Tibial nerve (tissue), 4 donors: ENCODE measurements around the gene USP24.

Source experiments
- EP300 ChIP-seq, 2 donors: sonication (generic); formaldehyde crosslinking; IDR thresholded peaks; one replicate each; pipeline ENCODE4 v1.6.1; 2017; ENCODE audit warnings: antibody characterized with exemption in 2 of 2, mild to moderate bottlenecking in 1 of 2
- POLR2A ChIP-seq, 2 donors: fragments of 450-650 bp; IDR thresholded peaks; one replicate each; pipeline ENCODE4 v1.6.1; 2017; ENCODE audit warnings: antibody characterized with exemption in 2 of 2, mild to moderate bottlenecking in 2 of 2, moderate library complexity in 2 of 2
- TF ChIP-seq, protein P1 (sequence below), 5 experiments: fragments of 200-600 bp in 3 of 5; fragments of 450-650 bp in 2 of 5; sonication (generic) in 3 of 5; IDR thresholded peaks; one replicate each; pipeline ENCODE4 v1.5.1; 2016 to 2019; ENCODE audit warnings: antibody characterized with exemption in 5 of 5, mild to moderate bottlenecking in 3 of 5, moderate library complexity in 2 of 5

GRCh38 chr1:55081188-55081904 lies 133.8 kb downstream of the USP24 start:
- no peak for TF ChIP-seq EP300 (IDR thresholded peaks at IDR 0.05)
- TF ChIP-seq POLR2A (IDR thresholded peaks at IDR 0.05): no peak
- TF ChIP-seq, protein P1, sequence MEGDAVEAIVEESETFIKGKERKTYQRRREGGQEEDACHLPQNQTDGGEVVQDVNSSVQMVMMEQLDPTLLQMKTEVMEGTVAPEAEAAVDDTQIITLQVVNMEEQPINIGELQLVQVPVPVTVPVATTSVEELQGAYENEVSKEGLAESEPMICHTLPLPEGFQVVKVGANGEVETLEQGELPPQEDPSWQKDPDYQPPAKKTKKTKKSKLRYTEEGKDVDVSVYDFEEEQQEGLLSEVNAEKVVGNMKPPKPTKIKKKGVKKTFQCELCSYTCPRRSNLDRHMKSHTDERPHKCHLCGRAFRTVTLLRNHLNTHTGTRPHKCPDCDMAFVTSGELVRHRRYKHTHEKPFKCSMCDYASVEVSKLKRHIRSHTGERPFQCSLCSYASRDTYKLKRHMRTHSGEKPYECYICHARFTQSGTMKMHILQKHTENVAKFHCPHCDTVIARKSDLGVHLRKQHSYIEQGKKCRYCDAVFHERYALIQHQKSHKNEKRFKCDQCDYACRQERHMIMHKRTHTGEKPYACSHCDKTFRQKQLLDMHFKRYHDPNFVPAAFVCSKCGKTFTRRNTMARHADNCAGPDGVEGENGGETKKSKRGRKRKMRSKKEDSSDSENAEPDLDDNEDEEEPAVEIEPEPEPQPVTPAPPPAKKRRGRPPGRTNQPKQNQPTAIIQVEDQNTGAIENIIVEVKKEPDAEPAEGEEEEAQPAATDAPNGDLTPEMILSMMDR (IDR thresholded peaks at IDR 0.05): no peak
